ENCODE results near the gene CEP85. TPM values are rescaled to one million over a fixed set of nuclear protein-coding genes. Genes with fewer than 3 reads are reported as not detected.

The CEP85 gene
- total and polyA plus RNA-seq, 9 of the 15 experiments (the other 6 are each of a cell fraction or from before 2014, with no cell fraction given) = 42.1 to 140 (median 92.6) TPM

DNA sequence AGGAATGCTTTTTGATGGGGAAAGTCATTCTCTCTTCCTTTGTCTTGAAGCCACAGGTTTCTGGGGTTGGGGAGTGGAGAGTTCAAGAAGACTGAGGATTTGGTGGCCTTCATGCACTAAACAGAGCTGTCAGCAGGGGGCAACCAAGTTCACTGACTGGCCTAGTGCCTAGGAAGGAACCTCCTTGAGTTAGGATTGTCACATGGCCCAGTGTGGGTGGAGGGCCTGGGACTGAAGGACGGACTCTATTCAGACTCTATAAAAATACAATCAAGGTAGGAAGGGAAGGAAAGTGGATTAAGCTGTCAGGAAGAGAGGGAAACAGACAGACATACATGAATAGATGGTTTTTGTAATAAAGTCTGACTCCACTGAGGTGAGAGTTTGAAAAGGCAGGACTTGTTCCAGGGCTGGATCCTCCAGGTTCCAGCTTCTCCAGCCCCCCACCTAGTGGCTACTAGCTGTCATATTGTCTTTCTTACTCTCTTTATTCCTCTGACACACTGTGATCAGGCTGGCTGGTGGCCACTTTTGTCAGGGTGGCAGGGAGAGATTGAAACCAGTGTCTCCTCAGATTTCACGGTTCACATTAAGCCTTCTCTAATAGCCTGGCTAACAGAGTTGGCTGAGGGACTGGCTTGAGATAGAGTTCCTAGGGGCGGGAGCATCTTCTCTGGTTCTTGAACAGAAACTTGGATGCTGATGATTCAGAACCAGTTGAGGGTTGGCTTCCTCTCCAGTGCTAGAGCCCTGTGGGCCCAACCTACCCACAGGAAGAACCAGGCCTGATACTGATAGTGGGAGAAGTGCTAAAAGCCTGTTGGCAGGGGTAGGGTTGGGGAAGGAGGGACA is 41.8 kb downstream of the CEP85 start (continued):
- TF ChIP-seq PHTF2 (CRISPR knock-in tag; IDR thresholded peaks at IDR 0.05) (no peak), HOXB6 (CRISPR knock-in tag; IDR thresholded peaks at IDR 0.05; ENCODE audit: borderline replicate concordance) (no peak), NR1H2 (CRISPR knock-in tag; IDR thresholded peaks at IDR 0.05) (0 out of 2 replicates have a peak, but pooled peaks have one; percentile 22), ZNF41 (CRISPR knock-in tag; conservative IDR thresholded peaks at IDR 0.05) (no peak)
- TF ChIP-seq, protein P1, sequence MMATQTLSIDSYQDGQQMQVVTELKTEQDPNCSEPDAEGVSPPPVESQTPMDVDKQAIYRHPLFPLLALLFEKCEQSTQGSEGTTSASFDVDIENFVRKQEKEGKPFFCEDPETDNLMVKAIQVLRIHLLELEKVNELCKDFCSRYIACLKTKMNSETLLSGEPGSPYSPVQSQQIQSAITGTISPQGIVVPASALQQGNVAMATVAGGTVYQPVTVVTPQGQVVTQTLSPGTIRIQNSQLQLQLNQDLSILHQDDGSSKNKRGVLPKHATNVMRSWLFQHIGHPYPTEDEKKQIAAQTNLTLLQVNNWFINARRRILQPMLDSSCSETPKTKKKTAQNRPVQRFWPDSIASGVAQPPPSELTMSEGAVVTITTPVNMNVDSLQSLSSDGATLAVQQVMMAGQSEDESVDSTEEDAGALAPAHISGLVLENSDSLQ (IDR thresholded peaks at IDR 0.05) = peak; percentile 64
- TF ChIP-seq, protein P2, sequence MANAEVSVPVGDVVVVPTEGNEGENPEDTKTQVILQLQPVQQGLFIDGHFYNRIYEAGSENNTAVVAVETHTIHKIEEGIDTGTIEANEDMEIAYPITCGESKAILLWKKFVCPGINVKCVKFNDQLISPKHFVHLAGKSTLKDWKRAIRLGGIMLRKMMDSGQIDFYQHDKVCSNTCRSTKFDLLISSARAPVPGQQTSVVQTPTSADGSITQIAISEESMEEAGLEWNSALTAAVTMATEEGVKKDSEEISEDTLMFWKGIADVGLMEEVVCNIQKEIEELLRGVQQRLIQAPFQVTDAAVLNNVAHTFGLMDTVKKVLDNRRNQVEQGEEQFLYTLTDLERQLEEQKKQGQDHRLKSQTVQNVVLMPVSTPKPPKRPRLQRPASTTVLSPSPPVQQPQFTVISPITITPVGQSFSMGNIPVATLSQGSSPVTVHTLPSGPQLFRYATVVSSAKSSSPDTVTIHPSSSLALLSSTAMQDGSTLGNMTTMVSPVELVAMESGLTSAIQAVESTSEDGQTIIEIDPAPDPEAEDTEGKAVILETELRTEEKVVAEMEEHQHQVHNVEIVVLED (CRISPR knock-in tag; IDR thresholded peaks at IDR 0.05) = no peak
- TF ChIP-seq, protein P3, sequence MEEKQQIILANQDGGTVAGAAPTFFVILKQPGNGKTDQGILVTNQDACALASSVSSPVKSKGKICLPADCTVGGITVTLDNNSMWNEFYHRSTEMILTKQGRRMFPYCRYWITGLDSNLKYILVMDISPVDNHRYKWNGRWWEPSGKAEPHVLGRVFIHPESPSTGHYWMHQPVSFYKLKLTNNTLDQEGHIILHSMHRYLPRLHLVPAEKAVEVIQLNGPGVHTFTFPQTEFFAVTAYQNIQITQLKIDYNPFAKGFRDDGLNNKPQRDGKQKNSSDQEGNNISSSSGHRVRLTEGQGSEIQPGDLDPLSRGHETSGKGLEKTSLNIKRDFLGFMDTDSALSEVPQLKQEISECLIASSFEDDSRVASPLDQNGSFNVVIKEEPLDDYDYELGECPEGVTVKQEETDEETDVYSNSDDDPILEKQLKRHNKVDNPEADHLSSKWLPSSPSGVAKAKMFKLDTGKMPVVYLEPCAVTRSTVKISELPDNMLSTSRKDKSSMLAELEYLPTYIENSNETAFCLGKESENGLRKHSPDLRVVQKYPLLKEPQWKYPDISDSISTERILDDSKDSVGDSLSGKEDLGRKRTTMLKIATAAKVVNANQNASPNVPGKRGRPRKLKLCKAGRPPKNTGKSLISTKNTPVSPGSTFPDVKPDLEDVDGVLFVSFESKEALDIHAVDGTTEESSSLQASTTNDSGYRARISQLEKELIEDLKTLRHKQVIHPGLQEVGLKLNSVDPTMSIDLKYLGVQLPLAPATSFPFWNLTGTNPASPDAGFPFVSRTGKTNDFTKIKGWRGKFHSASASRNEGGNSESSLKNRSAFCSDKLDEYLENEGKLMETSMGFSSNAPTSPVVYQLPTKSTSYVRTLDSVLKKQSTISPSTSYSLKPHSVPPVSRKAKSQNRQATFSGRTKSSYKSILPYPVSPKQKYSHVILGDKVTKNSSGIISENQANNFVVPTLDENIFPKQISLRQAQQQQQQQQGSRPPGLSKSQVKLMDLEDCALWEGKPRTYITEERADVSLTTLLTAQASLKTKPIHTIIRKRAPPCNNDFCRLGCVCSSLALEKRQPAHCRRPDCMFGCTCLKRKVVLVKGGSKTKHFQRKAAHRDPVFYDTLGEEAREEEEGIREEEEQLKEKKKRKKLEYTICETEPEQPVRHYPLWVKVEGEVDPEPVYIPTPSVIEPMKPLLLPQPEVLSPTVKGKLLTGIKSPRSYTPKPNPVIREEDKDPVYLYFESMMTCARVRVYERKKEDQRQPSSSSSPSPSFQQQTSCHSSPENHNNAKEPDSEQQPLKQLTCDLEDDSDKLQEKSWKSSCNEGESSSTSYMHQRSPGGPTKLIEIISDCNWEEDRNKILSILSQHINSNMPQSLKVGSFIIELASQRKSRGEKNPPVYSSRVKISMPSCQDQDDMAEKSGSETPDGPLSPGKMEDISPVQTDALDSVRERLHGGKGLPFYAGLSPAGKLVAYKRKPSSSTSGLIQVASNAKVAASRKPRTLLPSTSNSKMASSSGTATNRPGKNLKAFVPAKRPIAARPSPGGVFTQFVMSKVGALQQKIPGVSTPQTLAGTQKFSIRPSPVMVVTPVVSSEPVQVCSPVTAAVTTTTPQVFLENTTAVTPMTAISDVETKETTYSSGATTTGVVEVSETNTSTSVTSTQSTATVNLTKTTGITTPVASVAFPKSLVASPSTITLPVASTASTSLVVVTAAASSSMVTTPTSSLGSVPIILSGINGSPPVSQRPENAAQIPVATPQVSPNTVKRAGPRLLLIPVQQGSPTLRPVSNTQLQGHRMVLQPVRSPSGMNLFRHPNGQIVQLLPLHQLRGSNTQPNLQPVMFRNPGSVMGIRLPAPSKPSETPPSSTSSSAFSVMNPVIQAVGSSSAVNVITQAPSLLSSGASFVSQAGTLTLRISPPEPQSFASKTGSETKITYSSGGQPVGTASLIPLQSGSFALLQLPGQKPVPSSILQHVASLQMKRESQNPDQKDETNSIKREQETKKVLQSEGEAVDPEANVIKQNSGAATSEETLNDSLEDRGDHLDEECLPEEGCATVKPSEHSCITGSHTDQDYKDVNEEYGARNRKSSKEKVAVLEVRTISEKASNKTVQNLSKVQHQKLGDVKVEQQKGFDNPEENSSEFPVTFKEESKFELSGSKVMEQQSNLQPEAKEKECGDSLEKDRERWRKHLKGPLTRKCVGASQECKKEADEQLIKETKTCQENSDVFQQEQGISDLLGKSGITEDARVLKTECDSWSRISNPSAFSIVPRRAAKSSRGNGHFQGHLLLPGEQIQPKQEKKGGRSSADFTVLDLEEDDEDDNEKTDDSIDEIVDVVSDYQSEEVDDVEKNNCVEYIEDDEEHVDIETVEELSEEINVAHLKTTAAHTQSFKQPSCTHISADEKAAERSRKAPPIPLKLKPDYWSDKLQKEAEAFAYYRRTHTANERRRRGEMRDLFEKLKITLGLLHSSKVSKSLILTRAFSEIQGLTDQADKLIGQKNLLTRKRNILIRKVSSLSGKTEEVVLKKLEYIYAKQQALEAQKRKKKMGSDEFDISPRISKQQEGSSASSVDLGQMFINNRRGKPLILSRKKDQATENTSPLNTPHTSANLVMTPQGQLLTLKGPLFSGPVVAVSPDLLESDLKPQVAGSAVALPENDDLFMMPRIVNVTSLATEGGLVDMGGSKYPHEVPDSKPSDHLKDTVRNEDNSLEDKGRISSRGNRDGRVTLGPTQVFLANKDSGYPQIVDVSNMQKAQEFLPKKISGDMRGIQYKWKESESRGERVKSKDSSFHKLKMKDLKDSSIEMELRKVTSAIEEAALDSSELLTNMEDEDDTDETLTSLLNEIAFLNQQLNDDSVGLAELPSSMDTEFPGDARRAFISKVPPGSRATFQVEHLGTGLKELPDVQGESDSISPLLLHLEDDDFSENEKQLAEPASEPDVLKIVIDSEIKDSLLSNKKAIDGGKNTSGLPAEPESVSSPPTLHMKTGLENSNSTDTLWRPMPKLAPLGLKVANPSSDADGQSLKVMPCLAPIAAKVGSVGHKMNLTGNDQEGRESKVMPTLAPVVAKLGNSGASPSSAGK (IDR thresholded peaks at IDR 0.05) = peak; percentile 79
- TF ChIP-seq, protein P4, sequence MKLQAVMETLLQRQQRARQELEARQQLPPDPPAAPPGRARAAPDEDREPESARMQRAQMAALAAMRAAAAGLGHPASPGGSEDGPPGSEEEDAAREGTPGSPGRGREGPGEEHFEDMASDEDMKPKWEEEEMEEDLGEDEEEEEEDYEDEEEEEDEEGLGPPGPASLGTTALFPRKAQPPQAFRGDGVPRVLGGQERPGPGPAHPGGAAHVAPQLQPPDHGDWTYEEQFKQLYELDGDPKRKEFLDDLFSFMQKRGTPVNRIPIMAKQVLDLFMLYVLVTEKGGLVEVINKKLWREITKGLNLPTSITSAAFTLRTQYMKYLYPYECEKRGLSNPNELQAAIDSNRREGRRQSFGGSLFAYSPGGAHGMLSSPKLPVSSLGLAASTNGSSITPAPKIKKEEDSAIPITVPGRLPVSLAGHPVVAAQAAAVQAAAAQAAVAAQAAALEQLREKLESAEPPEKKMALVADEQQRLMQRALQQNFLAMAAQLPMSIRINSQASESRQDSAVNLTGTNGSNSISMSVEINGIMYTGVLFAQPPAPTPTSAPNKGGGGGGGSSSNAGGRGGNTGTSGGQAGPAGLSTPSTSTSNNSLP (IDR thresholded peaks at IDR 0.05; ENCODE audit: borderline replicate concordance, low read depth, low read length) = no peak

Measured in K562 (cell line).